ENCODE results near the gene ATF7IP2.
"Not testable (repeated sequence)": the region's sequence is repeated elsewhere in the genome, so short reads cannot be mapped to it uniquely, and the experiment has no call there.

The ATF7IP2 gene

GRCh38 chr16:10383626-10384025 lies 2.2 kb upstream of the ATF7IP2 start:
- no peak for FAIRE-seq

- no peak for FAIRE-seq
These were observed 748 bp downstream of the ATF7IP2 start for GRCh38 chr16:10386517-10387100.

- FAIRE-seq = no peak
These were observed 1.3 kb downstream of the ATF7IP2 start for GRCh38 chr16:10387188-10387617.

GRCh38 chr16:10388988-10389387 lies 3.1 kb downstream of the ATF7IP2 start:
- FAIRE-seq = no peak

GRCh38 chr16:10390330-10390729 lies 4.5 kb downstream of the ATF7IP2 start:
- FAIRE-seq = no peak

- no peak for FAIRE-seq
These were observed 5.0 kb downstream of the ATF7IP2 start for GRCh38 chr16:10390867-10391266.

- FAIRE-seq = no peak
These were observed 5.5 kb downstream of the ATF7IP2 start for GRCh38 chr16:10391339-10391738.

- no peak for FAIRE-seq
These were observed 17.1 kb downstream of the ATF7IP2 start for GRCh38 chr16:10402975-10403374.

GRCh38 chr16:10405386-10405939 lies 19.6 kb downstream of the ATF7IP2 start:
- FAIRE-seq = no peak

- no peak for FAIRE-seq
These were observed 23.0 kb downstream of the ATF7IP2 start for GRCh38 chr16:10408824-10409381.

- FAIRE-seq = not testable (repeated sequence)
These were observed 23.9 kb downstream of the ATF7IP2 start for GRCh38 chr16:10409713-10410112.

- no peak for FAIRE-seq
These were observed 24.6 kb downstream of the ATF7IP2 start for GRCh38 chr16:10410469-10410868.

- no peak for FAIRE-seq
These were observed 27.2 kb downstream of the ATF7IP2 start for GRCh38 chr16:10412935-10413601.

- FAIRE-seq = not testable (repeated sequence)
These were observed 32.3 kb downstream of the ATF7IP2 start for GRCh38 chr16:10418204-10418603.

- no peak for FAIRE-seq
These were observed 33.8 kb downstream of the ATF7IP2 start for GRCh38 chr16:10419701-10420100.

- no peak for FAIRE-seq
These were observed 35.7 kb downstream of the ATF7IP2 start for GRCh38 chr16:10421596-10421995.

- FAIRE-seq = no peak
These were observed 42.7 kb downstream of the ATF7IP2 start for GRCh38 chr16:10428433-10429168.

- peak; percentile 95 for FAIRE-seq
These were observed 43.6 kb downstream of the ATF7IP2 start for GRCh38 chr16:10429299-10429969.

- no peak for FAIRE-seq
These were observed 55.9 kb downstream of the ATF7IP2 start for GRCh38 chr16:10441726-10442125.

GRCh38 chr16:10447289-10447688 lies 61.4 kb downstream of the ATF7IP2 start:
- no peak for FAIRE-seq

- not testable (repeated sequence) for FAIRE-seq
These were observed 66.6 kb downstream of the ATF7IP2 start for GRCh38 chr16:10452208-10453158.

- no peak for FAIRE-seq
These were observed 67.3 kb downstream of the ATF7IP2 start for GRCh38 chr16:10453159-10453510.

Data from colon (tissue), 2 donors.